ENCODE data around the gene ZNF727. TPM values are rescaled to one million over a fixed set of nuclear protein-coding genes. Genes with fewer than 3 reads are reported as not detected.
"Not testable (repeated sequence)": the region's sequence is repeated elsewhere in the genome, so short reads cannot be mapped to it uniquely, and the experiment has no call there.

The ZNF727 gene
- total RNA-seq (1 to 10 TPM in 7 of 9 donors, under 1 TPM in 1, not detected in 1; 0.77 to 6.2 (median 2.9) TPM), polyA plus RNA-seq (under 1 TPM in 1 of 2 donors, not detected in 1; 0.19 TPM)
- long read RNA-seq, donor 1, partial matches to known transcripts, result 0 of 3 reads
- long read RNA-seq, donor 1, other reads (novel, unspliced or antisense), result 0 of 3 reads
- long read RNA-seq, donor 2, partial matches to known transcripts, result 1 of 4 reads
- long read RNA-seq, donor 2, other reads (novel, unspliced or antisense), result 3 of 4 reads
- long read RNA-seq, donor 3, result 0 reads

- H3K27ac ChIP-seq, result peak within 1 kb of the TSS; percentile 51 to 92 (median 80)
- TF ChIP-seq POLR2A (IDR thresholded peaks at IDR 0.05), result no peak
- TF ChIP-seq CTCF (IDR thresholded peaks at IDR 0.05), result no peak
- H3K27me3 ChIP-seq, result no peaks in the 10 kb centered on the region
- peak; percentile 68 to 85 (median 79) for DNase-seq
- H3K36me3 ChIP-seq, result no peaks in the 10 kb centered on the region
- peak within 1 kb of the TSS; percentile 43 to 87 (median 64) for H3K4me3 ChIP-seq
- peaks cover 0 to 39% (median 8%) of the 10 kb centered on the region in 12 donors for H3K9me3 ChIP-seq
- ATAC-seq, result peak; percentile 99 to 100 (median 99)
- intact Hi-C loops (cut with DNase I), result loop anchor here in 2 of 10 donors (10.0 kb wide), 1 partner anchor 121 kb away; no protein-coding TSS in a partner anchor
- H3K4me1 ChIP-seq, result peaks cover 0 to 16% (median 2%) of the 10 kb centered on the region in 12 donors
- WGBS, 4 donors, result 4 to 38% (median 9%) methylated on average over 24 to 33 of the region's 33 CpGs
Measured at GRCh38 chr7:64045301-64046040, at the start of gene ZNF727. ZNF727 (plus strand) TSS chr7:64045434; CDS start chr7:64045622, 188 bp downstream.

GRCh38 chr7:63998549-63998948, 46.7 kb upstream of the ZNF727 start, which contains the start of gene ZNF722:
ZNF722 (plus strand) TSS chr7:63998849; CDS start chr7:63998962, 113 bp downstream.
- ATAC-seq, result no peak
- Histone ChIP-seq H3K4me3 (no peak within 1 kb of the TSS), H3K27ac (no peak within 1 kb of the TSS), H3K27me3 (no peaks in the 10 kb centered on the region), H3K9me3 (peaks cover 0 to 67% (median 15%) of the 10 kb centered on the region in 12 donors), H3K36me3 (no peaks in the 10 kb centered on the region), H3K4me1 (no peaks in the 10 kb centered on the region)
- TF ChIP-seq POLR2A (IDR thresholded peaks at IDR 0.05) (no peak), CTCF (IDR thresholded peaks at IDR 0.05) (no peak)
- DNase-seq, result no peak
- 83 to 87% (median 84%) methylated on average over 10 of the region's 10 CpGs for WGBS, 4 donors
- intact Hi-C loops (cut with DNase I), result no loop called here

DNA sequence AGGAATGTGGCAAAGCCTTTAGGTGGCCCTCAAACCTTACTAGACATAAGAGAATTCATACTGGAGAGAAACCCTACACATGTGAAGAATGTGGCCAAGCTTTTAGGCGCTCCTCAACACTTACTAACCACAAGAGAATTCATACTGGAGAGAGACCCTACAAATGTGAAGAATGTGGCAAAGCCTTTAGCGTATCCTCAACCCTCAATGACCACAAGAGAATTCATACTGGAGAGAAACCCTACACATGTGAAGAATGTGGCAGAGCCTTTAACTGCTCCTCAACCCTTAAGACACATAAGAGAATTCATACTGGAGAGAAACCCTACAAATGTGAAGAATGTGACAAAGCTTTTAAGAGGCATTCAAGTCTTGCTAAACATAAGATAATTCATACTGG, 29.7 kb upstream of the ZNF727 start:
- intact Hi-C loops (cut with DNase I), result loop anchor here in 1 of 10 donors (10.0 kb wide), 1 partner anchor 151 kb away; no protein-coding TSS in a partner anchor
- not testable (repeated sequence) for ATAC-seq, DNase-seq, H3K4me3 ChIP-seq, H3K4me1 ChIP-seq, H3K36me3 ChIP-seq, H3K27me3 ChIP-seq, H3K27ac ChIP-seq
- H3K9me3 ChIP-seq, result peaks cover 0 to 84% (median 54%) of the 10 kb centered on the region in 12 donors
- 56 to 69% (median 60%) methylated on average over 2 of the region's 2 CpGs for WGBS, 4 donors

GRCh38 chr7:64035388-64035787, 9.8 kb upstream of the ZNF727 start:
- no peak for DNase-seq
- Histone ChIP-seq H3K9me3 (peaks cover 0 to 94% (median 45%) of the 10 kb centered on the region in 12 donors), H3K4me3 (no peak overlapping the region), H3K27ac (no peak overlapping the region), H3K36me3 (no peaks in the 10 kb centered on the region), H3K27me3 (peaks cover 0 to 13% (median 0%) of the 10 kb centered on the region in 9 donors), H3K4me1 (no peaks in the 10 kb centered on the region)
- intact Hi-C loops (cut with DNase I), result no loop called here
- TF ChIP-seq CTCF (IDR thresholded peaks at IDR 0.05), result no peak
- no peak for TF ChIP-seq POLR2A (IDR thresholded peaks at IDR 0.05)
- 71 to 77% (median 73%) methylated on average over 3 of the region's 3 CpGs for WGBS, 4 donors
- no peak for ATAC-seq

Data from heart left ventricle (tissue), 16 donors.